Lower lobe of right lung (tissue), 2 donors: ENCODE data around the gene MAD1L1. TPM values are rescaled to one million over a fixed set of nuclear protein-coding genes. Genes with fewer than 3 reads are reported as not detected.

Experiments used
- ATAC-seq, 2 donors: fragments of 200-7000 bp; cut with Tn5 transposase; one replicate each; pipeline ENCODE4 v1.9.1; 2020 to 2022; ENCODE audit warnings: mild to moderate bottlenecking in 2 of 2, moderate library complexity in 2 of 2
- DNase-seq: peaks from one replicate; pipeline ENCODE4 v3.0.0-alpha.2; 2020
- H3K27ac ChIP-seq: fragments of 200-600 bp; one replicate; pipeline ENCODE4 v1.8.0; 2022
- H3K27me3 ChIP-seq: fragments of 200-600 bp; one replicate; pipeline ENCODE4 v1.8.0; 2022; ENCODE audit warnings: low read depth
- H3K36me3 ChIP-seq: fragments of 200-600 bp; one replicate; pipeline ENCODE4 v1.8.0; 2022; ENCODE audit warnings: mild to moderate bottlenecking
- H3K4me1 ChIP-seq: fragments of 200-600 bp; one replicate; pipeline ENCODE4 v1.8.0; 2022
- H3K4me3 ChIP-seq: fragments of 200-600 bp; one replicate; pipeline ENCODE4 v1.8.0; 2022; ENCODE audit warnings: mild to moderate bottlenecking
- H3K9me3 ChIP-seq: fragments of 200-600 bp; one replicate; pipeline ENCODE4 v1.8.0; 2022
- CTCF ChIP-seq: fragments of 200-600 bp; IDR thresholded peaks from one replicate; pipeline ENCODE4 v1.8.0; 2022; ENCODE audit warnings: antibody characterized with exemption, mild to moderate bottlenecking
- intact Hi-C: fragments of 100-400 bp; cut with DNase I; formaldehyde crosslinking; loops from one replicate; pipeline ENCODE4 v1.11.0; 2022
- total RNA-seq: library from RNA; stranded (reverse); fragmentation: NEBNext Ultra II Directional; extraction: Animal tissue kit (Norgen Biotek cat#: 25700); gene quantifications from one replicate; pipeline ENCODE4 v1.2.1, GENCODE V29; 2021
- donor health status: DM: no; HTN: yes; CAD: no; lungs with severe emphysema.

The MAD1L1 gene
- total RNA-seq, 1 donor from 2014 or later = 44.5 TPM

GRCh38 chr7:2029211-2029905, 203.4 kb downstream of the MAD1L1 start:
- Histone ChIP-seq H3K4me3 (no peak overlapping the region), H3K27ac (no peak overlapping the region), H3K36me3 (no peaks in the 10 kb centered on the region), H3K9me3 (peaks cover 30% of the 10 kb centered on the region), H3K4me1 (no peaks in the 10 kb centered on the region), H3K27me3 (no peaks in the 10 kb centered on the region)
- DNase-seq = peak; percentile 12
- TF ChIP-seq CTCF = no peak
- no peak for ATAC-seq
- intact Hi-C loops = no loop called here

GRCh38 chr7:2028733-2029132, 204.0 kb downstream of the MAD1L1 start:
- DNase-seq (peak; percentile 5), ATAC-seq (no peak)
- no peak overlapping the region for H3K4me3 ChIP-seq
- H3K27me3 ChIP-seq = no peaks in the 10 kb centered on the region
- H3K27ac ChIP-seq = no peak overlapping the region
- H3K36me3 ChIP-seq = no peaks in the 10 kb centered on the region
- H3K4me1 ChIP-seq = no peaks in the 10 kb centered on the region
- intact Hi-C loops = no loop called here
- H3K9me3 ChIP-seq = peaks cover 30% of the 10 kb centered on the region
- no peak for TF ChIP-seq CTCF

GRCh38 chr7:2025188-2025587, 207.6 kb downstream of the MAD1L1 start:
- intact Hi-C loops = no loop called here
- no peak for TF ChIP-seq CTCF

GRCh38 chr7:2024567-2024918, 208.2 kb downstream of the MAD1L1 start:
- H3K4me3 ChIP-seq = no peak overlapping the region
- intact Hi-C loops = no loop called here
- no peak overlapping the region for H3K27ac ChIP-seq
- no peak for TF ChIP-seq CTCF
- peaks cover 8% of the 10 kb centered on the region for H3K4me1 ChIP-seq
- DNase-seq (peak; percentile 32), ATAC-seq (no peak)
- no peaks in the 10 kb centered on the region for H3K36me3 ChIP-seq
- no peaks in the 10 kb centered on the region for H3K27me3 ChIP-seq
- peaks cover 30% of the 10 kb centered on the region for H3K9me3 ChIP-seq

More at GRCh38 chr7:2025188-2025587, 207.6 kb downstream of the MAD1L1 start:
- peaks cover 1% of the 10 kb centered on the region for H3K4me1 ChIP-seq
- no peaks in the 10 kb centered on the region for H3K27me3 ChIP-seq
- H3K4me3 ChIP-seq = no peak overlapping the region
- DNase-seq (no peak), ATAC-seq (no peak)
- H3K36me3 ChIP-seq = no peaks in the 10 kb centered on the region
- H3K27ac ChIP-seq = no peak overlapping the region
- peaks cover 30% of the 10 kb centered on the region for H3K9me3 ChIP-seq

GRCh38 chr7:2023877-2024566, 208.7 kb downstream of the MAD1L1 start:
- TF ChIP-seq CTCF = no peak
- H3K27me3 ChIP-seq = no peaks in the 10 kb centered on the region
- ATAC-seq = no peak
- DNase-seq = peak; percentile 39
- intact Hi-C loops = no loop called here
- H3K27ac ChIP-seq = no peak overlapping the region
- no peak overlapping the region for H3K4me3 ChIP-seq
- no peaks in the 10 kb centered on the region for H3K36me3 ChIP-seq
- H3K9me3 ChIP-seq = peaks cover 30% of the 10 kb centered on the region
- peaks cover 13% of the 10 kb centered on the region for H3K4me1 ChIP-seq
